NCI-H1694 treated with DMSO at 0.1 percent for 48 hours (cell line): ENCODE results near the gene CFL1.
"Not testable (repeated sequence)": the region's sequence is repeated elsewhere in the genome, so short reads cannot be mapped to it uniquely, and the experiment has no call there.

ENCODE experiments used
- DNase-seq: peaks from one replicate; lab custom pipeline; 2025; lab: John Stamatoyannopoulos, UW

Gene CFL1

GRCh38 chr11:65856689-65857499, 1.1 kb downstream of the CFL1 start:
- no peak for DNase-seq

GRCh38 chr11:65855927-65856363, 2.0 kb downstream of the CFL1 start:
- DNase-seq, result no peak

GRCh38 chr11:65854852-65855837, 2.8 kb downstream of the CFL1 start:
- no peak for DNase-seq

- no peak for DNase-seq
Measured at GRCh38 chr11:65854161-65854592, 3.8 kb downstream of the CFL1 start.

- no peak for DNase-seq
Measured at GRCh38 chr11:65853246-65853979, 4.6 kb downstream of the CFL1 start.

GRCh38 chr11:65852508-65853245, 5.3 kb downstream of the CFL1 start:
- DNase-seq, result no peak

- no peak for DNase-seq
Measured at GRCh38 chr11:65851811-65852507, 6.0 kb downstream of the CFL1 start.

GRCh38 chr11:65851083-65851579, 6.8 kb downstream of the CFL1 start:
- DNase-seq, result no peak

- DNase-seq, result no peak
Measured at GRCh38 chr11:65850217-65851082, 7.5 kb downstream of the CFL1 start.

- DNase-seq, result no peak
Measured at GRCh38 chr11:65849771-65850216, 8.2 kb downstream of the CFL1 start.

- no peak for DNase-seq
Measured at GRCh38 chr11:65849366-65849765, 8.6 kb downstream of the CFL1 start.

GRCh38 chr11:65848693-65849092, 9.3 kb downstream of the CFL1 start:
- not testable (repeated sequence) for DNase-seq

- no peak for DNase-seq
Measured at GRCh38 chr11:65847746-65848145, 10.2 kb downstream of the CFL1 start.

- DNase-seq, result no peak
Measured at GRCh38 chr11:65844231-65844872, 13.6 kb downstream of the CFL1 start.

- no peak for DNase-seq
Measured at GRCh38 chr11:65843811-65844210, 14.2 kb downstream of the CFL1 start.

GRCh38 chr11:65842144-65842543, 15.8 kb downstream of the CFL1 start:
- DNase-seq, result no peak

GRCh38 chr11:65834202-65834601, 23.8 kb downstream of the CFL1 start:
- no peak for DNase-seq

- DNase-seq, result peak; percentile 59
Measured at GRCh38 chr11:65833297-65834030, 24.5 kb downstream of the CFL1 start, which contains the start of gene SNX32. TSS of gene SNX32 (plus strand) at chr11:65833963. CDS start at chr11:65834066, 103 bp downstream.
